ENCODE data around the gene SLC43A2.
"Not testable (repeated sequence)": the region's sequence is repeated elsewhere in the genome, so short reads cannot be mapped to it uniquely, and the experiment has no call there.

SLC43A2 gene

GRCh38 chr17:1529863-1530262 is 98.8 kb downstream of the SLC43A2 start:
- H3K27me3 Mint-ChIP-seq: no peaks in the 10 kb centered on the region
- H3K9me3 Mint-ChIP-seq: no peaks in the 10 kb centered on the region
- no peaks in the 10 kb centered on the region for H3K36me3 Mint-ChIP-seq
- no peak overlapping the region for H3K4me3 Mint-ChIP-seq
- H3K27ac Mint-ChIP-seq: peak overlapping the region; percentile 27
- peaks cover 21% of the 10 kb centered on the region for H3K4me1 Mint-ChIP-seq

- not testable (repeated sequence) for H3K36me3 Mint-ChIP-seq, H3K27ac Mint-ChIP-seq, H3K9me3 Mint-ChIP-seq, H3K27me3 Mint-ChIP-seq, H3K4me3 Mint-ChIP-seq
- H3K4me1 Mint-ChIP-seq: peaks cover 12% of the 10 kb centered on the region
Observed at GRCh38 chr17:1526876-1527275, 101.8 kb downstream of the SLC43A2 start.

- Mint-ChIP-seq H3K4me3 (no peak overlapping the region), H3K9me3 (no peaks in the 10 kb centered on the region), H3K27me3 (no peaks in the 10 kb centered on the region), H3K36me3 (no peaks in the 10 kb centered on the region), H3K27ac (no peak overlapping the region), H3K4me1 (peaks cover 12% of the 10 kb centered on the region)
Observed at GRCh38 chr17:1522626-1523025, 106.0 kb downstream of the SLC43A2 start.

GRCh38 chr17:1521086-1521640 is 107.5 kb downstream of the SLC43A2 start:
- no peaks in the 10 kb centered on the region for H3K27me3 Mint-ChIP-seq
- no peak overlapping the region for H3K27ac Mint-ChIP-seq
- H3K4me1 Mint-ChIP-seq: peaks cover 3% of the 10 kb centered on the region
- no peaks in the 10 kb centered on the region for H3K9me3 Mint-ChIP-seq
- H3K4me3 Mint-ChIP-seq: no peak overlapping the region
- H3K36me3 Mint-ChIP-seq: no peaks in the 10 kb centered on the region

- no peak overlapping the region for H3K4me3 Mint-ChIP-seq
- H3K27me3 Mint-ChIP-seq: no peaks in the 10 kb centered on the region
- no peak overlapping the region for H3K27ac Mint-ChIP-seq
- no peaks in the 10 kb centered on the region for H3K36me3 Mint-ChIP-seq
- no peaks in the 10 kb centered on the region for H3K9me3 Mint-ChIP-seq
- peaks cover 9% of the 10 kb centered on the region for H3K4me1 Mint-ChIP-seq
Observed at GRCh38 chr17:1519678-1520077, 109.0 kb downstream of the SLC43A2 start.
